ENCODE results near the gene ADCY3. TPM values are rescaled to one million over a fixed set of nuclear protein-coding genes. Genes with fewer than 3 reads are reported as not detected.

The ADCY3 gene
- total RNA-seq, 2 experiments from 2014 or later, result 28.1 to 31.4 TPM

GRCh38 chr2:24822049-24822706, 97.9 kb downstream of the ADCY3 start:
- Mint-ChIP-seq H3K27me3 (no peaks in the 10 kb centered on the region), H3K27ac (no peak overlapping the region), H3K4me3 (no peak overlapping the region), H3K9me3 (no peaks in the 10 kb centered on the region), H3K36me3 (ENCODE audit: low read depth) (peaks cover 38% of the 10 kb centered on the region), H3K4me1 (ENCODE audit: low read depth) (peaks cover 14% of the 10 kb centered on the region)
- POLR2A ChIA-PET, result no interaction called here
- Histone ChIP-seq H3K27me3 (ENCODE audit: control insufficient read depth in 1 of 2, insufficient read depth in 2 of 2, low read length in 2 of 2) (no peaks in the 10 kb centered on the region), H3K4me3 (ENCODE audit: low read length) (no peak overlapping the region), H3K9me3 (ENCODE audit: control insufficient read depth in 1 of 2, insufficient read depth in 1 of 2, low read length in 2 of 2) (no peaks in the 10 kb centered on the region), H3K4me1 (ENCODE audit: insufficient read depth, low read length) (peaks cover 7% of the 10 kb centered on the region), H3K27ac (ENCODE audit: low read depth in 1 of 2, low read length in 2 of 2) (no peak overlapping the region), H3K36me3 (ENCODE audit: insufficient read depth, low read length) (peaks cover 41% of the 10 kb centered on the region)
- ATAC-seq (ENCODE audit: poor library complexity) (no peak), DNase-seq (no peak)
- CTCF ChIA-PET, result no interaction called here
- no peak for TF ChIP-seq CTCF (IDR thresholded peaks at IDR 0.05)
- intact Hi-C loops (cut with DNase I, micrococcal nuclease), result loop anchor here in 1 of 2 experiments (10.0 kb wide), 1 partner anchor 227 kb away; no protein-coding TSS in a partner anchor

- H3K9me3 Mint-ChIP-seq, result no peaks in the 10 kb centered on the region
- DNase-seq, result no peak
- Histone ChIP-seq H3K4me1 (ENCODE audit: insufficient read depth, low read length) (peaks cover 5% of the 10 kb centered on the region), H3K27ac (ENCODE audit: low read depth in 1 of 2, low read length in 2 of 2) (no peak overlapping the region), H3K36me3 (ENCODE audit: insufficient read depth, low read length) (peaks cover 47% of the 10 kb centered on the region), H3K9me3 (ENCODE audit: control insufficient read depth in 1 of 2, insufficient read depth in 1 of 2, low read length in 2 of 2) (no peaks in the 10 kb centered on the region), H3K4me3 (ENCODE audit: low read length) (no peak overlapping the region), H3K27me3 (ENCODE audit: control insufficient read depth in 1 of 2, insufficient read depth in 2 of 2, low read length in 2 of 2) (no peaks in the 10 kb centered on the region)
- H3K4me3 Mint-ChIP-seq, result no peak overlapping the region
- no peaks in the 10 kb centered on the region for H3K27me3 Mint-ChIP-seq
- no peak for TF ChIP-seq CTCF (IDR thresholded peaks at IDR 0.05)
- intact Hi-C loops (cut with DNase I, micrococcal nuclease), result loop anchor here in 1 of 2 experiments (10.0 kb wide), 1 partner anchor 227 kb away; no protein-coding TSS in a partner anchor
- peaks cover 8% of the 10 kb centered on the region for H3K4me1 Mint-ChIP-seq (ENCODE audit: low read depth)
- POLR2A ChIA-PET, result no interaction called here
- H3K27ac Mint-ChIP-seq, result no peak overlapping the region
- ATAC-seq (ENCODE audit: poor library complexity), result no peak
- H3K36me3 Mint-ChIP-seq (ENCODE audit: low read depth), result peaks cover 45% of the 10 kb centered on the region
- CTCF ChIA-PET, result no interaction called here
Measured at GRCh38 chr2:24821433-24821891, 98.6 kb downstream of the ADCY3 start.

GRCh38 chr2:24820598-24821432, 99.2 kb downstream of the ADCY3 start:
- no peak for TF ChIP-seq CTCF (IDR thresholded peaks at IDR 0.05)
- H3K27me3 Mint-ChIP-seq, result no peaks in the 10 kb centered on the region
- DNase-seq, result no peak
- Histone ChIP-seq H3K36me3 (ENCODE audit: insufficient read depth, low read length) (peaks cover 54% of the 10 kb centered on the region), H3K4me1 (ENCODE audit: insufficient read depth, low read length) (no peaks in the 10 kb centered on the region), H3K9me3 (ENCODE audit: control insufficient read depth in 1 of 2, insufficient read depth in 1 of 2, low read length in 2 of 2) (no peaks in the 10 kb centered on the region), H3K4me3 (ENCODE audit: low read length) (no peak overlapping the region), H3K27ac (ENCODE audit: low read depth in 1 of 2, low read length in 2 of 2) (no peak overlapping the region), H3K27me3 (ENCODE audit: control insufficient read depth in 1 of 2, insufficient read depth in 2 of 2, low read length in 2 of 2) (no peaks in the 10 kb centered on the region)
- no peaks in the 10 kb centered on the region for H3K9me3 Mint-ChIP-seq
- peaks cover 51% of the 10 kb centered on the region for H3K36me3 Mint-ChIP-seq (ENCODE audit: low read depth)
- ATAC-seq (ENCODE audit: poor library complexity), result no peak
- no peak overlapping the region for H3K4me3 Mint-ChIP-seq
- ChIA-PET POLR2A (no interaction called here), CTCF (no interaction called here)
- intact Hi-C loops (cut with DNase I, micrococcal nuclease), result loop anchor here in 1 of 2 experiments (10.0 kb wide), 1 partner anchor 226 kb away; no protein-coding TSS in a partner anchor
- H3K27ac Mint-ChIP-seq, result no peak overlapping the region
- H3K4me1 Mint-ChIP-seq (ENCODE audit: low read depth), result peaks cover 1% of the 10 kb centered on the region
